GM12872 (cell line): ENCODE measurements around the gene DEGS2.

Experiments
- CTCF ChIP-seq: IDR thresholded peaks from 3 replicates; pipeline ENCODE4 v1.5.1; 2011; ENCODE audit warnings: low read depth, mild to moderate bottlenecking, low read length, moderate library complexity; ENCODE audit not compliant: insufficient read depth

The DEGS2 gene

GRCh38 chr14:100178691-100179090, 19.2 kb upstream of the DEGS2 start:
- TF ChIP-seq CTCF, result no peak

GRCh38 chr14:100176811-100177327, 17.4 kb upstream of the DEGS2 start:
- TF ChIP-seq CTCF, result no peak

- TF ChIP-seq CTCF, result 0 out of 3 replicates have a peak, but pooled peaks have one; percentile 10
Observed at GRCh38 chr14:100173353-100173752, 13.9 kb upstream of the DEGS2 start.

GRCh38 chr14:100172811-100173210, 13.4 kb upstream of the DEGS2 start:
- no peak for TF ChIP-seq CTCF

GRCh38 chr14:100170880-100171279, 11.4 kb upstream of the DEGS2 start:
- no peak for TF ChIP-seq CTCF

- TF ChIP-seq CTCF, result no peak
Observed at GRCh38 chr14:100168506-100168905, 9.1 kb upstream of the DEGS2 start.

GRCh38 chr14:100165831-100166440, 6.5 kb upstream of the DEGS2 start:
- no peak for TF ChIP-seq CTCF
